HL-60 (cell line): ENCODE measurements around the gene DPH5.
"Not testable (repeated sequence)": the region's sequence is repeated elsewhere in the genome, so short reads cannot be mapped to it uniquely, and the experiment has no call there.

Experiments
- DNase-seq, 2 experiments: peaks; one replicate each; pipeline ENCODE4 v3.0.0-alpha.2; 2010 to 2020; ENCODE audit warnings: low read depth in 1 of 2, low spot score in 1 of 2
- H3K27ac ChIP-seq: fragments of 250-450 bp; sonication (Bioruptor Pico); replicated peaks from 2 replicates; pipeline ENCODE4 v1.5.1; 2020; ENCODE audit warnings: mild to moderate bottlenecking, moderate library complexity
- H3K27me3 ChIP-seq: fragments of 250-450 bp; sonication (Bioruptor Pico); 2 replicates; pipeline ENCODE4 v1.5.1; 2021; ENCODE audit warnings: mild to moderate bottlenecking, moderate library complexity; ENCODE audit not compliant: insufficient read depth, poor library complexity, severe bottlenecking
- H3K4me3 ChIP-seq: replicated peaks from 2 replicates; pipeline ENCODE4 v1.5.1; 2011; ENCODE audit warnings: mild to moderate bottlenecking, control low read depth, low read length; ENCODE audit not compliant: insufficient read depth
- CTCF ChIP-seq: IDR thresholded peaks from one replicate; pipeline ENCODE4 v1.5.1; 2011; ENCODE audit warnings: low read length, control low read depth, inconsistent platforms; ENCODE audit not compliant: insufficient read depth
- GABPA ChIP-seq: IDR thresholded peaks from 2 replicates; pipeline ENCODE4 v1.6.1; 2012; ENCODE audit warnings: low read depth
- POLR2AphosphoS5 ChIP-seq: IDR thresholded peaks from 2 replicates; pipeline ENCODE4 v1.6.1; 2012; ENCODE audit warnings: low read depth
- REST ChIP-seq: IDR thresholded peaks from 2 replicates; pipeline ENCODE4 v1.6.1; 2012; ENCODE audit warnings: low read depth; ENCODE audit not compliant: insufficient replicate concordance
- SPI1 ChIP-seq: IDR thresholded peaks from 2 replicates; pipeline ENCODE4 v1.6.1; 2012; ENCODE audit warnings: low read depth, mild to moderate bottlenecking, borderline replicate concordance

DPH5 gene

GRCh38 chr1:100946064-100946463 lies 79.5 kb downstream of the DPH5 start:
- peak; percentile 65; the same call in 1 of the 2 replicates for TF ChIP-seq SPI1
- not testable (repeated sequence) for H3K27me3 ChIP-seq, DNase-seq, H3K27ac ChIP-seq, H3K4me3 ChIP-seq

DNA sequence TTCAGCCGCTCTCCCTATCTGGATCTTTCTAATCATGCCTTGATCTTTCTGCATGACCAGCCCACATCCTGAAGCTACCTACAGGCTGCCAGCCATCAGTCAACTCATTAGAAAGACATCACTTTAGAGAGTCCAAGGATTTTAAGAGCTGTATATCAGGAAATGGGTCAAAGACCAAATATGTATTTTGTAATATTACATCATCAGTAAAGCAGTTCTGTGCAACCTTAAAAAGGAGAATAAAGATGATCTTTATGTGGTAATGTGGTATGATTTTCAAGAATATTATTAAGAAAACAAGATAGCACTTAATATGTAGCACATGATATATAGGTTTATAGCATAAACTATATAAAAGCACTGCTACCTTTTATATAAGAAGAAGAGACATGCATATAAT lies 82.1 kb downstream of the DPH5 start:
- no peak for TF ChIP-seq POLR2AphosphoS5
- no peak for TF ChIP-seq CTCF
- TF ChIP-seq SPI1: no peak
- TF ChIP-seq GABPA: no peak
- DNase-seq: no peak
- H3K27ac ChIP-seq: no peak overlapping the region
- no peaks in the 10 kb centered on the region for H3K27me3 ChIP-seq
- H3K4me3 ChIP-seq: no peak overlapping the region

GRCh38 chr1:100942304-100943046 lies 83.1 kb downstream of the DPH5 start:
- DNase-seq: no peak
- TF ChIP-seq REST (no peak), GABPA (no peak), CTCF (no peak), POLR2AphosphoS5 (no peak)
- Histone ChIP-seq H3K27me3 (no peaks in the 10 kb centered on the region), H3K27ac (no peak overlapping the region), H3K4me3 (no peak overlapping the region)

GRCh38 chr1:100941580-100942216 lies 83.9 kb downstream of the DPH5 start:
- H3K27me3 ChIP-seq: no peaks in the 10 kb centered on the region
- TF ChIP-seq CTCF: no peak
- no peak for TF ChIP-seq POLR2AphosphoS5
- no peak for TF ChIP-seq SPI1
- no peak overlapping the region for H3K4me3 ChIP-seq
- DNase-seq: no peak
- no peak overlapping the region for H3K27ac ChIP-seq

DNA sequence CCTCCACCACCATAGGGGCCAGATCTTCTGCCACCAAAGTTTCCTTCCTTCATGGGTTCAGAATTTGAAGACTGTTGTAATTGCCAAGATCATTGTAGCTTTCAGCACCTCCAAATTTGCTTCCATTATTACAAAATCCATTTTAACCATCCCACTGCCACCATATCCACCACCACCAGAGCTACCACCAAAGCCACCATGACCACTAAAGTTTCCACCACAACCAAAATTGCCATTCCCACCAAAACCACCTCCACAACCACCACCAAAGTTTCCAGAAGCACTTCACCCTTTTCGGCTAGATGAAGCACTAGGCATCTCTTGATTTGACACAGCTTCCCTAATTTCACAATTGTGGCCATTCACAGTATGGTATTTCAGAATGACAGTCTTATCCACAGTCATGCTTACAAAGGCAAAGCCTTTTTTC lies 84.5 kb downstream of the DPH5 start:
- Histone ChIP-seq H3K27me3 (no peaks in the 10 kb centered on the region), H3K4me3 (no peak overlapping the region), H3K27ac (no peak overlapping the region)
- DNase-seq: peak in 1 of 2 experiments; percentile 7
- TF ChIP-seq SPI1 (no peak), CTCF (no peak)
